Ovary (tissue), 9 donors: Measurements from ENCODE around the gene TRIM50. TPM values are rescaled to one million over a fixed set of nuclear protein-coding genes. Genes with fewer than 3 reads are reported as not detected.

ENCODE experiments used
- DNase-seq, 5 donors: peaks; one replicate each; pipeline ENCODE4 v3.0.0-alpha.2; 2019 to 2020
- H3K27ac ChIP-seq, 2 donors: fragments of 200-600 bp; one replicate each; pipeline versions ENCODE4 v1.5.1 to v1.8.0; 2019 to 2022
- H3K27me3 ChIP-seq: fragments of 200-600 bp; one replicate; pipeline ENCODE4 v1.8.0; 2022
- H3K36me3 ChIP-seq: fragments of 200-600 bp; sonication (generic); one replicate; pipeline ENCODE4 v1.5.1; 2019
- H3K4me1 ChIP-seq: one replicate; pipeline ENCODE4 v1.8.1; 2013; ENCODE audit warnings: mild to moderate bottlenecking, moderate library complexity; ENCODE audit not compliant: insufficient read depth
- H3K4me3 ChIP-seq: fragments of 200-600 bp; sonication (generic); one replicate; pipeline ENCODE4 v1.5.1; 2017
- H3K9me3 ChIP-seq, 2 donors: fragments of 200-600 bp in 1 of 2; sonication (generic) in 1 of 2; one replicate each; pipeline versions ENCODE4 v1.5.1 to v1.8.1; 2013 to 2019; ENCODE audit warnings: mild to moderate bottlenecking in 1 of 2, moderate library complexity in 1 of 2
- EP300 ChIP-seq: sonication (generic); formaldehyde crosslinking; IDR thresholded peaks from one replicate; pipeline ENCODE4 v1.6.1; 2017; ENCODE audit warnings: antibody characterized with exemption
- POLR2A ChIP-seq: fragments of 450-650 bp; IDR thresholded peaks from one replicate; pipeline ENCODE4 v1.6.1; 2017; ENCODE audit warnings: antibody characterized with exemption, mild to moderate bottlenecking, moderate library complexity
- WGBS, 3 donors: extraction: QIAGEN DNeasy Blood & Tissue Kit in 1 of 3; methylation state at CpG; one replicate each; pipeline versions ENCODE4 v1.1.5 to v1.1.7; 2013 to 2017; 5-methylcytosine and 5-hydroxymethylcytosine counted together
- intact Hi-C, 4 donors: fragments of 100-400 bp; cut with DNase I; formaldehyde crosslinking; loops; one replicate each; pipeline versions ENCODE4 v1.11.0 to v1.15.1; 2022 to 2023
- polyA plus RNA-seq, 2 donors: library from polyadenylated mRNA; stranded (reverse); fragments of 200-250 nt in 1 of 2; fragments of 350-450 nt in 1 of 2; fragmentation: Illumina TruSeq in 1 of 2; extraction: RNeasy Lipid Tissue Mini Kit (QIAGEN cat#74804) in 1 of 2; gene quantifications; one replicate each; pipeline ENCODE4 v1.2.3, GENCODE V29; 2013 to 2014
- total RNA-seq, 7 donors: library from RNA; depleted of rRNA in 2 of 7; stranded (reverse); fragments of >200 nt in 2 of 7; fragmentation: NEBNext Ultra II Directional in 3 of 7; extraction: Animal tissue kit (Norgen Biotek cat#: 25700) in 3 of 7; gene quantifications; one replicate each; pipeline versions ENCODE4 v1.1.0 to v1.2.4, GENCODE V29; 2016 to 2023
- TF ChIP-seq, protein P1 (sequence below), 3 donors: fragments of 450-650 bp in 2 of 3; fragments of 200-600 bp in 1 of 3; IDR thresholded peaks; one replicate each; pipeline versions ENCODE4 v1.5.1 to v1.8.0; 2016 to 2022; ENCODE audit warnings: antibody characterized with exemption in 3 of 3, mild to moderate bottlenecking in 1 of 3
- donor health status: DM: no; HTN: no; CAD: no; lungs with moderate emphysema.
- donor health status: DM: no; HTN: no; CAD: no.
- donor health status: Bipolar disorder and iron deficiency.
- donor health status: DM: yes; HTN: yes; CAD: no.
- donor health status: DM: no; HTN: no; CAD: no.
- donor health status: DM: yes; HTN: yes; CAD: no.

TRIM50 gene
- total and polyA plus RNA-seq, 9 donors, result 0.08 to 0.34 (median 0.25) TPM; not detected in 3

DNA sequence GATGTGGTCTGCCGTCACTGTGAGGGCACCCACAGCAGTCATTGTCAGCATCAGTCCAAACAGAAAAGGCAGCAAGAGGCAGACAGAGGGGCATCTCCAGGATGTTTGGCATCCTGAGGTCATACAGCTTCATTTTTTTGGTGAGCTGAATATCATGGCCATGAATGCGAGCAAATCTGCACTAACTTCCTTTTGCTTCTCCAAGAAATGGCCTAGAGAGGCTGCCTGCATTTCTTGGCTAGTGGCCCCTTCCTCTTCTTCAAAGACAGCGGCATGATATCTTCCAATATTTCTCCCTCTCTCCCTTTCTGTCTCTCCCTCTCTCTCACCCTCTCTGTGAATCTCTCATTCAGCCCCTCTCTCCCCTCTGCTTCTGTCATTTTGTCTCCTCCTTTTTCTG, 24.9 kb upstream of the TRIM50 start:
- H3K4me3 ChIP-seq, result no peak overlapping the region
- intact Hi-C loops, result no loop called here
- H3K27ac ChIP-seq, result no peak overlapping the region
- H3K4me1 ChIP-seq, result no peaks in the 10 kb centered on the region
- WGBS, 3 donors, result 76 to 97% (median 94%) methylated on average over 3 of the region's 3 CpGs
- no peaks in the 10 kb centered on the region for H3K36me3 ChIP-seq
- no peaks in the 10 kb centered on the region for H3K9me3 ChIP-seq
- TF ChIP-seq POLR2A, result no peak
- TF ChIP-seq, protein P1, sequence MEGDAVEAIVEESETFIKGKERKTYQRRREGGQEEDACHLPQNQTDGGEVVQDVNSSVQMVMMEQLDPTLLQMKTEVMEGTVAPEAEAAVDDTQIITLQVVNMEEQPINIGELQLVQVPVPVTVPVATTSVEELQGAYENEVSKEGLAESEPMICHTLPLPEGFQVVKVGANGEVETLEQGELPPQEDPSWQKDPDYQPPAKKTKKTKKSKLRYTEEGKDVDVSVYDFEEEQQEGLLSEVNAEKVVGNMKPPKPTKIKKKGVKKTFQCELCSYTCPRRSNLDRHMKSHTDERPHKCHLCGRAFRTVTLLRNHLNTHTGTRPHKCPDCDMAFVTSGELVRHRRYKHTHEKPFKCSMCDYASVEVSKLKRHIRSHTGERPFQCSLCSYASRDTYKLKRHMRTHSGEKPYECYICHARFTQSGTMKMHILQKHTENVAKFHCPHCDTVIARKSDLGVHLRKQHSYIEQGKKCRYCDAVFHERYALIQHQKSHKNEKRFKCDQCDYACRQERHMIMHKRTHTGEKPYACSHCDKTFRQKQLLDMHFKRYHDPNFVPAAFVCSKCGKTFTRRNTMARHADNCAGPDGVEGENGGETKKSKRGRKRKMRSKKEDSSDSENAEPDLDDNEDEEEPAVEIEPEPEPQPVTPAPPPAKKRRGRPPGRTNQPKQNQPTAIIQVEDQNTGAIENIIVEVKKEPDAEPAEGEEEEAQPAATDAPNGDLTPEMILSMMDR (IDR thresholded peaks at IDR 0.05), result no peak
- TF ChIP-seq EP300, result no peak
- H3K27me3 ChIP-seq, result no peaks in the 10 kb centered on the region
- DNase-seq, result no peak

DNA sequence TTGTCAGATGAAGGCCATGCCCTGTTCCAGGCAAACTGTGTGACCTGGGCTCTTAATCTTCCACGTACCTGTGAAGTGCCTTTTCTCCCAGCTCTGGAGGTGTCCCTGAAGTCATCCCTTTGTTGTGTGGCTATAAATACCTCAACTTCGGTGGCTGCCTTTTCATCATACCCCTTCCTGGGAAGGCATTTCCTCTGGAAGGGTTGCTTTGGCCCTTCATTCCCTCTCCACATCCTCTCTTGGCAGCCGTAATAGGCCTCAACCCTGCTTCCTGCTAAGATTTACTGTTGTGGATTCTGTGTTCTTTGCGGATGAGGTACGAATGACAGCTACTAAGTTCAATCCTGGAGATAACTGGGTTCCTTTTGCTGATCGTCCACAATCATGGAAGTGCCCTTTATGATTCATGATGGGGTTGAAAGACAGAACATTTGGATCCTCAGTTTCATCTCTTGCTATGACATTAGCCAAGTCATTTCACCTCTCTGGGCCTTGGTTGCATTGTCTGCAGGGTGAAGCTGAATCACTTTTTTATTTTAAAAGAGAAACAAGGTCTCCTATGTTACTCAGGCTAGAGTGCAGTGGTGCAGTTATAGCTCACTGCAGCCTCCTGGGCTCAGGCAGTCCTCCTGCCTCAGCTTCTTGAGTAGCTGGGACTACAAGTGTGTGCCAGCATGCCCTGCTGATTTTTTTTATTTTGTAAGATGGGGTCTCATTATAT, 23.7 kb upstream of the TRIM50 start:
- TF ChIP-seq, protein P1 (IDR thresholded peaks at IDR 0.05), result no peak
- TF ChIP-seq POLR2A (no peak), EP300 (no peak)
- Histone ChIP-seq H3K27me3 (no peaks in the 10 kb centered on the region), H3K36me3 (no peaks in the 10 kb centered on the region), H3K4me1 (no peaks in the 10 kb centered on the region), H3K9me3 (no peaks in the 10 kb centered on the region), H3K4me3 (no peak overlapping the region), H3K27ac (no peak overlapping the region)
- DNase-seq, result no peak
- 58 to 72% (median 66%) methylated on average over 6 of the region's 6 CpGs for WGBS, 3 donors
- intact Hi-C loops, result no loop called here

DNA sequence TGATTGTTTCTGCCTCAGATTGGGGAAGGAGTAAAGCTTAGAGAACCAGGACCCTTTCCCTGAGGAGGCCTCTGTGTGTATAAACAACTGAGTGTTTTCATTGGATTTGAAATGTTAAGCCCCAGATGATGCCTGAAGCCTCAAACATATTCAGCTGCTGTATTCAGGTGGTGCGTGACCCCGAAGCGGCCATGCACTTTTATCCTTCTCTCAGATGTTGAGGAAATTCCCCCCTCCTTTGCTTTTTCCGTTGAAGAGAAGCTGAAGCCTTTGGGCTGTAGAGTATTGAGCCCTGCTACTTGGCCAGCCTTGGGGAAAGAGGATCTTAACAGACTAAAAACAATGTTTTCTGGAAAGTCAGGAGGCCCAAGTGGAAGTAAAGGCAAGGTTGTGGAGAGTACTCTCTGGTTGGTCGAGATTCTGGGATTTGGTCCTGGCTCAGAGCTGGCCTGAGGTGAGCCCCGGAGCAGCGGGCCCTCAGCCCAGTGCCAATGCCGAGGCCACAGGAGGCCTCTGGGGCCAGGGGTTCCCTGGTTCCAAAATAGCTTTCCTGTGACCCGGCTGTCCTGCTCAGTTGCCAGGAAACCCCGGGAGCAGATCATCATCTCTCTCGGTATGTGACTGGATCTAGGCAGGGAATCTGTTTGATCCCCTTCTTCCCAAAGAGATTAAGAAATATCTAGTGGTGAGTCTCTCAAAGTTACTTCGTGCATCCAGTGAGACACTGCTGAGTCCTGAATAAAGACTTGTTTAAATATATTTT, 22.6 kb upstream of the TRIM50 start:
- Histone ChIP-seq H3K27ac (no peak overlapping the region), H3K4me1 (no peaks in the 10 kb centered on the region), H3K9me3 (no peaks in the 10 kb centered on the region), H3K36me3 (no peaks in the 10 kb centered on the region), H3K4me3 (no peak overlapping the region), H3K27me3 (no peaks in the 10 kb centered on the region)
- intact Hi-C loops, result no loop called here
- WGBS, 3 donors, result 63 to 67% (median 65%) methylated on average over 12 of the region's 12 CpGs
- no peak for DNase-seq
- TF ChIP-seq, protein P1 (IDR thresholded peaks at IDR 0.05), result no peak

DNA sequence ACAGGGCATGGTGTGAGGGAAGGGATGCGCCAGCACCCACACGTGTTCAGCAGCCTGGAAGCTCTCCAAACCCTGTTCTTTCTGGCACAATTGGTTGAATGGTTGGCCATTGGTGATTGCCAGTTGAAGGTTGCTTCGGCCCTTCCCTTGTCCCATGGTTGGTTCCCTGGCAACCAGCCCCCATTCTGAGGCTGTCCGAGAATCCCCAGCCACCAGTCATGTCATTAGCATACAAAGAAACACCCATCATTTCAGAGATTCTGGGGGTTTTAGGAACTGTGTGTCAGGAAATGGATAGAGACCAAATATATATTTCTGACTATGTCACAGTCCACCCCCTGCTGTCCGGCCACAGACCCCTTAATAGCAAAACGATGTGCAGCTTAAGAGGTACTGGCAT, 21.9 kb upstream of the TRIM50 start:
- intact Hi-C loops, result loop anchor here in 1 of 4 donors (10.0 kb wide), 1 partner anchor 105 kb away; no protein-coding TSS in a partner anchor
- Histone ChIP-seq H3K27ac (no peak overlapping the region), H3K36me3 (no peaks in the 10 kb centered on the region), H3K9me3 (no peaks in the 10 kb centered on the region), H3K4me1 (no peaks in the 10 kb centered on the region), H3K4me3 (no peak overlapping the region), H3K27me3 (no peaks in the 10 kb centered on the region)
- WGBS, 3 donors, result 77 to 80% (median 80%) methylated on average over 6 of the region's 6 CpGs
- no peak for DNase-seq
- TF ChIP-seq, protein P1 (IDR thresholded peaks at IDR 0.05), result no peak
- no peak for TF ChIP-seq POLR2A
- TF ChIP-seq EP300, result no peak
